Astrocyte (in vitro differentiated cells and primary cell): ENCODE data around the gene STX16.

Experiments used
- EZH2 ChIP-seq: IDR thresholded peaks from 2 replicates; pipeline ENCODE4 v1.6.1; 2012; ENCODE audit warnings: mild to moderate bottlenecking, low read length, inconsistent platforms; ENCODE audit not compliant: insufficient read depth
- TF ChIP-seq, protein P1 (sequence below): IDR thresholded peaks from 2 replicates; pipeline ENCODE4 v1.5.1; 2011; ENCODE audit warnings: low read depth, mild to moderate bottlenecking, inconsistent platforms, low read length, moderate library complexity; ENCODE audit not compliant: insufficient read depth

DNA sequence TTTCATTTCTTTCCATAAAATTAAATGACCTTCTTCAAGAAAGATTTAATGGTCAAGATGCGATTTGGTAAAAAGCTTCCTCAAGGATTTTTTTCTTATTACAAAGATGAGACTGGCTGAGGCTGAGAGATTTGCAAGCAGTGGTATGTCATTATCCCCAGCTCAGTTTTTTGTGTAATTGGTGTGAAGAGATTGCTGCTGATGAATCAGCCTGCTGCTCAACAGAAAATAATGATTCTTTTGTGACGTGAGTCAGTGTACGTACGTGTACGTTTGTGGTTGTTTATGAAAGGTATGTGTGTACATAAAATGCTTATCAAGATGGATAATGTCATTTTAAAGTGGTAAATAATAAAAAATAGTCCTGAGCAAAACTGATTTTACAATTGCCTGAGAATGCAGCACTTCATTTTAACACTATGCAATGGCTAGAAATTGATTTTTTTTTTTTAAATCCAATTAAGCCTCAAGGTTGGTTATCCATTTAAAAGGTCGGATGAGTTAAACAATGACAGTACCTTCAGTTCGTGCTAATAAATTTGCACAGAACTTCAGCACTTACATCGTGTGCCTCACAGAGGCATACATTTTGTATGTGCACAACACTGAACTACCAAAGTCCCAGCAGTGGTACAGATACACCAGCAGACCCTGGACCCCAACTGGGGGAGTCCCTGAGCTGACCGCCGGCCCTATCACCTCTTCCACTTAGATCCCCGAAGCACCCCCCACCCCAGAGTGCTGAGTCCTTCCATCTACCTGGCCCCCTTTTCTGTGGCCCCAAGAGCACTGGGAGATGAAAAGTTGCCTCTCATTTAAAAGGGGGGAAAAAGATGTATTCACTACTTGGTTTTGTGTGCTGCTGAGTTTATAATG lies 31.8 kb downstream of the STX16 start:
- TF ChIP-seq, protein P1, sequence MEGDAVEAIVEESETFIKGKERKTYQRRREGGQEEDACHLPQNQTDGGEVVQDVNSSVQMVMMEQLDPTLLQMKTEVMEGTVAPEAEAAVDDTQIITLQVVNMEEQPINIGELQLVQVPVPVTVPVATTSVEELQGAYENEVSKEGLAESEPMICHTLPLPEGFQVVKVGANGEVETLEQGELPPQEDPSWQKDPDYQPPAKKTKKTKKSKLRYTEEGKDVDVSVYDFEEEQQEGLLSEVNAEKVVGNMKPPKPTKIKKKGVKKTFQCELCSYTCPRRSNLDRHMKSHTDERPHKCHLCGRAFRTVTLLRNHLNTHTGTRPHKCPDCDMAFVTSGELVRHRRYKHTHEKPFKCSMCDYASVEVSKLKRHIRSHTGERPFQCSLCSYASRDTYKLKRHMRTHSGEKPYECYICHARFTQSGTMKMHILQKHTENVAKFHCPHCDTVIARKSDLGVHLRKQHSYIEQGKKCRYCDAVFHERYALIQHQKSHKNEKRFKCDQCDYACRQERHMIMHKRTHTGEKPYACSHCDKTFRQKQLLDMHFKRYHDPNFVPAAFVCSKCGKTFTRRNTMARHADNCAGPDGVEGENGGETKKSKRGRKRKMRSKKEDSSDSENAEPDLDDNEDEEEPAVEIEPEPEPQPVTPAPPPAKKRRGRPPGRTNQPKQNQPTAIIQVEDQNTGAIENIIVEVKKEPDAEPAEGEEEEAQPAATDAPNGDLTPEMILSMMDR, result no peak
- TF ChIP-seq EZH2, result no peak
